Neural progenitor cell (in vitro differentiated cells): ENCODE results near the gene ZPR1.

Source experiments
- CTCF ChIP-seq: fragments of 200-600 bp; sonication (generic); IDR thresholded peaks from 2 replicates; pipeline ENCODE4 v1.5.1; 2017; ENCODE audit warnings: antibody characterized with exemption, mild to moderate bottlenecking
- EZH2 ChIP-seq: fragments of 200-600 bp; sonication (generic); IDR thresholded peaks from 2 replicates; pipeline ENCODE4 v1.6.1; 2017; ENCODE audit warnings: antibody characterized with exemption, mild to moderate bottlenecking, moderate library complexity
- EZH2phosphoT487 ChIP-seq: fragments of 200-600 bp; sonication (generic); IDR thresholded peaks from 2 replicates; pipeline ENCODE4 v1.6.1; 2017; ENCODE audit warnings: antibody characterized with exemption

- TF ChIP-seq CTCF (no peak), EZH2 (no peak), EZH2phosphoT487 (no peak)
Observed at GRCh38 chr11:116786966-116787365, 857 bp downstream of the ZPR1 start.
